ENCODE data around the gene TBC1D30. TPM values are rescaled to one million over a fixed set of nuclear protein-coding genes. Genes with fewer than 3 reads are reported as not detected.

The TBC1D30 gene
- total RNA-seq, 2 experiments from 2014 or later: 0.28 to 0.49 TPM

GRCh38 chr12:64835901-64836300 lies 11.5 kb downstream of the TBC1D30 start:
- Histone ChIP-seq H3K9me3 (ENCODE audit: control insufficient read depth in 1 of 2, insufficient read depth in 1 of 2, low read length in 2 of 2) (no peaks in the 10 kb centered on the region), H3K27me3 (ENCODE audit: control insufficient read depth in 1 of 2, insufficient read depth in 2 of 2, low read length in 2 of 2) (peaks cover 0 to 3% of the 10 kb centered on the region in 2 experiments), H3K27ac (ENCODE audit: low read depth in 1 of 2, low read length in 2 of 2) (no peak overlapping the region), H3K4me3 (ENCODE audit: low read length) (no peak overlapping the region), H3K4me1 (ENCODE audit: insufficient read depth, low read length) (no peaks in the 10 kb centered on the region), H3K36me3 (ENCODE audit: insufficient read depth, low read length) (no peaks in the 10 kb centered on the region)
- Mint-ChIP-seq H3K27ac (no peak overlapping the region), H3K4me3 (no peak overlapping the region), H3K4me1 (ENCODE audit: low read depth) (no peaks in the 10 kb centered on the region), H3K36me3 (ENCODE audit: low read depth) (no peaks in the 10 kb centered on the region), H3K9me3 (no peaks in the 10 kb centered on the region), H3K27me3 (peaks cover 20% of the 10 kb centered on the region)
- TF ChIP-seq, protein P1, sequence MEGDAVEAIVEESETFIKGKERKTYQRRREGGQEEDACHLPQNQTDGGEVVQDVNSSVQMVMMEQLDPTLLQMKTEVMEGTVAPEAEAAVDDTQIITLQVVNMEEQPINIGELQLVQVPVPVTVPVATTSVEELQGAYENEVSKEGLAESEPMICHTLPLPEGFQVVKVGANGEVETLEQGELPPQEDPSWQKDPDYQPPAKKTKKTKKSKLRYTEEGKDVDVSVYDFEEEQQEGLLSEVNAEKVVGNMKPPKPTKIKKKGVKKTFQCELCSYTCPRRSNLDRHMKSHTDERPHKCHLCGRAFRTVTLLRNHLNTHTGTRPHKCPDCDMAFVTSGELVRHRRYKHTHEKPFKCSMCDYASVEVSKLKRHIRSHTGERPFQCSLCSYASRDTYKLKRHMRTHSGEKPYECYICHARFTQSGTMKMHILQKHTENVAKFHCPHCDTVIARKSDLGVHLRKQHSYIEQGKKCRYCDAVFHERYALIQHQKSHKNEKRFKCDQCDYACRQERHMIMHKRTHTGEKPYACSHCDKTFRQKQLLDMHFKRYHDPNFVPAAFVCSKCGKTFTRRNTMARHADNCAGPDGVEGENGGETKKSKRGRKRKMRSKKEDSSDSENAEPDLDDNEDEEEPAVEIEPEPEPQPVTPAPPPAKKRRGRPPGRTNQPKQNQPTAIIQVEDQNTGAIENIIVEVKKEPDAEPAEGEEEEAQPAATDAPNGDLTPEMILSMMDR (IDR thresholded peaks at IDR 0.05): no peak
- DNase-seq (no peak), ATAC-seq (ENCODE audit: poor library complexity) (no peak)
- POLR2A ChIA-PET: no interaction called here
- CTCF ChIA-PET: no interaction called here
- intact Hi-C loops (cut with DNase I, micrococcal nuclease): no loop called here

GRCh38 chr12:64836856-64837255 lies 12.4 kb downstream of the TBC1D30 start:
- peaks cover 0 to 3% of the 10 kb centered on the region in 2 experiments for H3K27me3 ChIP-seq (ENCODE audit: control insufficient read depth in 1 of 2, insufficient read depth in 2 of 2, low read length in 2 of 2)
- H3K4me3 ChIP-seq (ENCODE audit: low read length): no peak overlapping the region
- Mint-ChIP-seq H3K4me1 (ENCODE audit: low read depth) (no peaks in the 10 kb centered on the region), H3K36me3 (ENCODE audit: low read depth) (no peaks in the 10 kb centered on the region), H3K27me3 (peaks cover 20% of the 10 kb centered on the region), H3K27ac (no peak overlapping the region), H3K9me3 (no peaks in the 10 kb centered on the region), H3K4me3 (no peak overlapping the region)
- ChIA-PET POLR2A (no interaction called here), CTCF (no interaction called here)
- H3K27ac ChIP-seq (ENCODE audit: low read depth in 1 of 2, low read length in 2 of 2): no peak overlapping the region
- DNase-seq (no peak), ATAC-seq (ENCODE audit: poor library complexity) (no peak)
- H3K9me3 ChIP-seq (ENCODE audit: control insufficient read depth in 1 of 2, insufficient read depth in 1 of 2, low read length in 2 of 2): no peaks in the 10 kb centered on the region
- intact Hi-C loops (cut with DNase I, micrococcal nuclease): no loop called here
- no peaks in the 10 kb centered on the region for H3K4me1 ChIP-seq (ENCODE audit: insufficient read depth, low read length)
- no peaks in the 10 kb centered on the region for H3K36me3 ChIP-seq (ENCODE audit: insufficient read depth, low read length)
- TF ChIP-seq, protein P1 (IDR thresholded peaks at IDR 0.05): no peak

DNA sequence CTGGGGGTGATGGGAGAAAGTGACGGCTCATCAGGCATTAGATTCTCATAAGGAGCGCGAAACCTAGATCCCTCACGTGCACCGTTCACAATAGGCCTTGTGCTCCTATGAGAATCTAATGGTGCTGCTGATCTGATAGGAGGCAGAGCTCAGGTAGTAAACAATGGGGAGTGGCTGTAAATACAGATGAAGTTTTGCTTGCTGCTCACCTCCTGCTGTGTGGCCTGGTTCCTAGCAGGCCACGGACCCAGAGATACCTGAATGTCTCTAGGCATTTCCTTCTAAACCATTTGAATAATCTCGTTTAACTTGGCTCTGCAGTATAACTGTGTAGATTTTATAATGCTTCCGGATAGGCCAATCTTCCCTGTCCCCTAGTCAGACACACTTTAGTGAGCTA lies 13.0 kb downstream of the TBC1D30 start:
- Mint-ChIP-seq H3K36me3 (ENCODE audit: low read depth) (no peaks in the 10 kb centered on the region), H3K27me3 (peaks cover 20% of the 10 kb centered on the region), H3K4me3 (no peak overlapping the region), H3K27ac (no peak overlapping the region), H3K9me3 (no peaks in the 10 kb centered on the region), H3K4me1 (ENCODE audit: low read depth) (no peaks in the 10 kb centered on the region)
- TF ChIP-seq, protein P1 (IDR thresholded peaks at IDR 0.05): no peak
- no peak for ATAC-seq (ENCODE audit: poor library complexity)
- no peak for DNase-seq
- intact Hi-C loops (cut with DNase I, micrococcal nuclease): no loop called here
- H3K9me3 ChIP-seq (ENCODE audit: control insufficient read depth in 1 of 2, insufficient read depth in 1 of 2, low read length in 2 of 2): no peaks in the 10 kb centered on the region
- H3K4me1 ChIP-seq (ENCODE audit: insufficient read depth, low read length): no peaks in the 10 kb centered on the region
- peaks cover 0 to 3% of the 10 kb centered on the region in 2 experiments for H3K27me3 ChIP-seq (ENCODE audit: control insufficient read depth in 1 of 2, insufficient read depth in 2 of 2, low read length in 2 of 2)
- no peak overlapping the region for H3K27ac ChIP-seq (ENCODE audit: low read depth in 1 of 2, low read length in 2 of 2)
- H3K36me3 ChIP-seq (ENCODE audit: insufficient read depth, low read length): no peaks in the 10 kb centered on the region
- POLR2A ChIA-PET: no interaction called here
- CTCF ChIA-PET: no interaction called here
- H3K4me3 ChIP-seq (ENCODE audit: low read length): no peak overlapping the region

Measured in CD4-positive, alpha-beta T cell (primary cell).